ENCODE measurements around the gene SDR42E1. TPM values are rescaled to one million over a fixed set of nuclear protein-coding genes. Genes with fewer than 3 reads are reported as not detected.
A peak's percentile ranks its signal among the peaks of the same experiment; 100 is the strongest.

Gene SDR42E1
- total and polyA plus RNA-seq, 10 of the 15 experiments (the other 5 are each of a cell fraction or from before 2014, with no cell fraction given): 1.4 to 5.5 (median 2.3) TPM

GRCh38 chr16:82011199-82011641 lies at the start of gene SDR42E1 (continued):
- TF ChIP-seq PRDM15 (CRISPR knock-in tag; IDR thresholded peaks at IDR 0.05): no peak
- TF ChIP-seq HCFC1 (IDR thresholded peaks at IDR 0.05; ENCODE audit: low read length): peak; percentile 41; the same call in 1 of the 2 replicates
- TF ChIP-seq ZBTB33 (IDR thresholded peaks at IDR 0.05): no peak
- TF ChIP-seq STAT1 (conservative IDR thresholded peaks at IDR 0.05): no peak
- no peak for TF ChIP-seq CBX5 (IDR thresholded peaks at IDR 0.05; ENCODE audit: low read depth)
- TF ChIP-seq EGR1 (IDR thresholded peaks at IDR 0.05; ENCODE audit: borderline replicate concordance in 1 of 2, low read depth in 2 of 2, low read length in 2 of 2): peak in 1 of 2 experiments; percentile 31; a peak in 1 of 3 replicates
- TF ChIP-seq NRF1 (conservative IDR thresholded peaks at IDR 0.05; ENCODE audit: low read depth, low read length): no peak
- no peak for TF ChIP-seq HDAC6 (IDR thresholded peaks at IDR 0.05; ENCODE audit: unreplicated experiment)
- TF ChIP-seq USF2 (IDR thresholded peaks at IDR 0.05; ENCODE audit: borderline replicate concordance, low read depth, low read length): no peak
- peak; percentile 37; the same call in 1 of the 2 replicates for TF ChIP-seq IKZF1 (conservative IDR thresholded peaks at IDR 0.05)
- TF ChIP-seq SRF (IDR thresholded peaks at IDR 0.05; ENCODE audit: low read depth in 2 of 2, low read length in 2 of 2): no peak
- TF ChIP-seq JUNB (IDR thresholded peaks at IDR 0.05): no peak
- TF ChIP-seq ZNF592 (IDR thresholded peaks at IDR 0.05): no peak
- no peak for TF ChIP-seq TBL1XR1 (IDR thresholded peaks at IDR 0.05; ENCODE audit: low read depth, low read length)
- no peak for TF ChIP-seq BCL11A (IDR thresholded peaks at IDR 0.05; ENCODE audit: low read depth, low read length)
- no peak for TF ChIP-seq TCF12 (IDR thresholded peaks at IDR 0.05; ENCODE audit: low read depth, low read length)
- TF ChIP-seq EP300 (IDR thresholded peaks at IDR 0.05; ENCODE audit: borderline replicate concordance in 1 of 2, control insufficient read depth in 1 of 2, low read depth in 2 of 2, low read length in 2 of 2): no peak
- TF ChIP-seq NBN (IDR thresholded peaks at IDR 0.05): no peak
